ENCODE data around the gene COASY.

Gene COASY

DNA sequence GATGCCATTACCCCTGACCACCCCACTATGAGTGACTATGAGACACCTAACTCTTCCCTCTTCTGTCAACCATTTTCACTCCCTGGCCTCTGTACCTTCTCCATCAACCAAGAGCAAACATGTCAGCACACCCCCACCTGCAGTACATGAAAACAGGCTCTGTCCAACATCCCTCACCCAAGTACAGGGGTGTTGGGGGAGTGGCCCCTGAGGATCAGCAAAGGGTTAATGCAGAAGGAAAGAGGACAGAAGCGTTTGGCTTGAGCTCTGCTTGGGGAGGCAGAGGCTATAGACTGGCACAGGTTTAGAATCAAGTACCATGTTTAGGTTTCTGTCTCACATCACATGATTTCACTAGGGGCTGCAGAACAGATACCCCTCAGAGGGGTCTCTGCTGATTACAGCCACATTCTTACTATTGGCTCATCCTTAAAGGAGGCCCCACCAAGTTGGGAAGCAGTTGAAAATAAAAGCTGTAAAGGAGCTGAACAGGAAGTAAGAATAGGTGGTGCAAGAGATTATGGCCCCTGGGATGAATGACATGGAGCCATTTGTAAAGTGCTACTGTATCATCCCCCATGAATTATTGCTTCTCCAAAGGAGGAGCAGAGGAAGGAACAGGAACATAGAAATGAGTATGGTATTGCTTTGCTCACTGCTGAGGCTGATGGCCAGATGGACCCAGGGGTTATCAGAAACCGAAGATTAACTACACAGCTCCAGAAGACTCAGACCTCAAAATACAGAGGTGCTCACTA lies 18.0 kb downstream of the COASY start:
- TF ChIP-seq, protein P1, sequence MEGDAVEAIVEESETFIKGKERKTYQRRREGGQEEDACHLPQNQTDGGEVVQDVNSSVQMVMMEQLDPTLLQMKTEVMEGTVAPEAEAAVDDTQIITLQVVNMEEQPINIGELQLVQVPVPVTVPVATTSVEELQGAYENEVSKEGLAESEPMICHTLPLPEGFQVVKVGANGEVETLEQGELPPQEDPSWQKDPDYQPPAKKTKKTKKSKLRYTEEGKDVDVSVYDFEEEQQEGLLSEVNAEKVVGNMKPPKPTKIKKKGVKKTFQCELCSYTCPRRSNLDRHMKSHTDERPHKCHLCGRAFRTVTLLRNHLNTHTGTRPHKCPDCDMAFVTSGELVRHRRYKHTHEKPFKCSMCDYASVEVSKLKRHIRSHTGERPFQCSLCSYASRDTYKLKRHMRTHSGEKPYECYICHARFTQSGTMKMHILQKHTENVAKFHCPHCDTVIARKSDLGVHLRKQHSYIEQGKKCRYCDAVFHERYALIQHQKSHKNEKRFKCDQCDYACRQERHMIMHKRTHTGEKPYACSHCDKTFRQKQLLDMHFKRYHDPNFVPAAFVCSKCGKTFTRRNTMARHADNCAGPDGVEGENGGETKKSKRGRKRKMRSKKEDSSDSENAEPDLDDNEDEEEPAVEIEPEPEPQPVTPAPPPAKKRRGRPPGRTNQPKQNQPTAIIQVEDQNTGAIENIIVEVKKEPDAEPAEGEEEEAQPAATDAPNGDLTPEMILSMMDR (IDR thresholded peaks at IDR 0.05; ENCODE audit: insufficient read depth, low read length, missing control alignments), result no peak
- no peak for DNase-seq (ENCODE audit: low read depth, low spot score)
- CTCF ChIA-PET, result interaction anchor here (0.5 to 6.2 kb wide), 11 partner anchors 8 to 235 kb away, joined by 3 to 120 read pairs (median 15); partner anchors contain the start of genes CCR10, CNTNAP1, MLX and PLEKHH3
- H3K4me3 ChIP-seq (ENCODE audit: low read depth, low read length), result no peak overlapping the region
- POLR2A ChIA-PET, result no interaction called here

- ChIA-PET POLR2A (no interaction called here), CTCF (interaction anchor here (2.2 to 5.0 kb wide), 3 partner anchors 27 to 102 kb away, joined by 8 to 42 read pairs (median 10); partner anchors contain the start of genes CNTNAP1, RETREG3 and TUBG1)
- no peak for DNase-seq (ENCODE audit: low read depth, low spot score)
- H3K4me3 ChIP-seq (ENCODE audit: low read depth, low read length), result no peak overlapping the region
- TF ChIP-seq, protein P1 (IDR thresholded peaks at IDR 0.05; ENCODE audit: insufficient read depth, low read length, missing control alignments), result no peak
Observed at GRCh38 chr17:42581744-42582270, 19.9 kb downstream of the COASY start.

GRCh38 chr17:42584880-42585279 lies 22.9 kb downstream of the COASY start:
- POLR2A ChIA-PET, result no interaction called here
- DNase-seq (ENCODE audit: low read depth, low spot score), result no peak
- TF ChIP-seq, protein P1 (IDR thresholded peaks at IDR 0.05; ENCODE audit: insufficient read depth, low read length, missing control alignments), result no peak
- CTCF ChIA-PET, result interaction anchor here (1.0 to 1.8 kb wide), 3 partner anchors 9 to 99 kb away, joined by 3 to 4 read pairs (median 4); no protein-coding TSS in a partner anchor
- no peak overlapping the region for H3K4me3 ChIP-seq (ENCODE audit: low read depth, low read length)

GRCh38 chr17:42585353-42585752 lies 23.4 kb downstream of the COASY start:
- ChIA-PET POLR2A (no interaction called here), CTCF (interaction anchor here (0.8 to 2.4 kb wide), 4 partner anchors 13 to 98 kb away, joined by 3 to 8 read pairs (median 4); no protein-coding TSS in a partner anchor)
- no peak overlapping the region for H3K4me3 ChIP-seq (ENCODE audit: low read depth, low read length)

DNA sequence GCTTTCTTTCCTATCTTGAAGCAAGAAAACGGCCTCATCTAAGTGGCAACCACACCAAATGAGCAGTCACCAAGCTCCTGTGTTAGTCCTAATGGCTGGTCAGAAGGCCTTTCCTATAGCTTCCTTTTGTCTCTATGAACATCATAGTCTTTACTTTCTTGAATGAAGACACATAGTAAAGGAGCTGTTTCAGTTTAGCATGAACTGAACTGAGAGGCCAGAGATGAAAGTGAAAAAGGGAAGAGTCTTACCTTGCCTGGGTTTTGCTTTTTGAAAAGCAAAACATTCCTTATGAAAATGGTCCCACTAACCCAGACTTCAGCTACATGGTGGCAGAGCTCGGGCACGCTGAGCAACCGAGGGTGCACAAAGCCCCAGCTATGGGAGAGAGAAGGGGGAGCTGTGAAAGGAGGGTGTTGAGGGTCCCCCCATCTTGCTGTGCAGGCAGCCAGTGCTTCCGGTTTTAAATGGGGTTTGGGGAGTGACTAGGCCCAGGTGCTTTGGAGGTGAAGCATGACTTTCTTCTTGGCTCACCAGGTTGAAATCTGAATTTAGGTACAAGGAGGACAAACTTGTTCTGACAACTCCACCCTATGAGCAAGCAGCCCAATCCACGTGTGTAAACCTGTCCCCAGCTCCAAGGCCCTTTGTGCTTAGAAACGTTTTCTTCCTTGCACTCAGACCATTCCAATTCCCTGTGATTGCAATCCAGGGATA lies 24.7 kb downstream of the COASY start:
- TF ChIP-seq, protein P1 (IDR thresholded peaks at IDR 0.05; ENCODE audit: insufficient read depth, low read length, missing control alignments), result no peak
- ChIA-PET POLR2A (interaction anchor here (0.9 kb wide), 1 partner anchor 89 kb away, joined by 3 read pairs; no protein-coding TSS in a partner anchor), CTCF (interaction anchor here (1.4 to 4.6 kb wide), 4 partner anchors 8 to 177 kb away, joined by 4 to 38 read pairs (median 6); partner anchors contain the start of gene PSMC3IP)
- no peak for DNase-seq (ENCODE audit: low read depth, low spot score)
- H3K4me3 ChIP-seq (ENCODE audit: low read depth, low read length), result no peak overlapping the region

More at GRCh38 chr17:42585353-42585752, 23.4 kb downstream of the COASY start:
- DNase-seq (ENCODE audit: low read depth, low spot score), result no peak
- TF ChIP-seq, protein P1 (IDR thresholded peaks at IDR 0.05; ENCODE audit: insufficient read depth, low read length, missing control alignments), result no peak
